H1 (cell line): Measurements from ENCODE around the gene STX2. TPM values are rescaled to one million over a fixed set of nuclear protein-coding genes. Genes with fewer than 3 reads are reported as not detected.

ENCODE experiments used
- SP4 ChIP-seq: IDR thresholded peaks from 2 replicates; pipeline ENCODE4 v1.6.1; 2012; ENCODE audit warnings: low read length, inconsistent platforms
- USF2 ChIP-seq: IDR thresholded peaks from 2 replicates; pipeline ENCODE4 v1.6.1; 2011; ENCODE audit warnings: low read length, improper control_type of control experiment
- polyA plus RNA-seq, 7 experiments: library from polyadenylated mRNA; depleted of rRNA in 3 of 7; stranded (reverse) in 5 of 7; unstranded in 2 of 7; fragments of >200 nt in 5 of 7; fragments of 200-250 nt in 2 of 7; gene quantifications; 1 replicate in 5 of 7; 2 replicates in 1 of 7; 4 replicates in 1 of 7; pipeline versions ENCODE4 v1.2.1 to v1.2.3, GENCODE V29; 2011 to 2013; ENCODE audit warnings: missing spikeins in 2 of 7, mixed read lengths in 2 of 7
- total RNA-seq: library from RNA; stranded (reverse); fragmentation: NEBNext Ultra II Directional; extraction: Animal tissue kit (Norgen Biotek cat#: 25700); gene quantifications from 2 replicates; pipeline ENCODE4 v1.2.1, GENCODE V29; 2021

Gene STX2
- total and polyA plus RNA-seq, 2 of the 8 experiments (the other 6 are each of a cell fraction or from before 2014, with no cell fraction given): 20.0 to 26.3 TPM

- no peak for TF ChIP-seq SP4
- no peak for TF ChIP-seq USF2
Measured at GRCh38 chr12:130839770-130840404, 837 bp upstream of the STX2 start (continued).
